ENCODE results near the gene SDR9C7. TPM values are rescaled to one million over a fixed set of nuclear protein-coding genes. Genes with fewer than 3 reads are reported as not detected.
"Not testable (repeated sequence)": the region's sequence is repeated elsewhere in the genome, so short reads cannot be mapped to it uniquely, and the experiment has no call there.

The SDR9C7 gene
- polyA plus RNA-seq, 2 of the 4 experiments (the other 2 are of a cell fraction): not detected

GRCh38 chr12:56914256-56914655 is 20.0 kb downstream of the SDR9C7 start (continued):
- no peak for TF ChIP-seq ZSCAN20 (CRISPR knock-in tag; IDR thresholded peaks at IDR 0.05)
- no peak for TF ChIP-seq RAD21 (conservative IDR thresholded peaks at IDR 0.05 in 1 of 2, IDR thresholded peaks at IDR 0.05 in 1 of 2)
- no peak for TF ChIP-seq ESRRA (IDR thresholded peaks at IDR 0.05; ENCODE audit: borderline replicate concordance, low read length)
- TF ChIP-seq, protein P1, sequence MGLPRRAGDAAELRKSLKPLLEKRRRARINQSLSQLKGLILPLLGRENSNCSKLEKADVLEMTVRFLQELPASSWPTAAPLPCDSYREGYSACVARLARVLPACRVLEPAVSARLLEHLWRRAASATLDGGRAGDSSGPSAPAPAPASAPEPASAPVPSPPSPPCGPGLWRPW (IDR thresholded peaks at IDR 0.05): no peak
- no peak for TF ChIP-seq FOXS1 (CRISPR knock-in tag; IDR thresholded peaks at IDR 0.05)
- TF ChIP-seq FOSL2 (IDR thresholded peaks at IDR 0.05): no peak
- TF ChIP-seq FOSL2 (CRISPR knock-in tag; IDR thresholded peaks at IDR 0.05): no peak
- TF ChIP-seq TFCP2L1 (CRISPR knock-in tag; IDR thresholded peaks at IDR 0.05): no peak
- TF ChIP-seq CHD4 (IDR thresholded peaks at IDR 0.05; ENCODE audit: borderline replicate concordance): no peak
- no peak for TF ChIP-seq JUN (IDR thresholded peaks at IDR 0.05)

DNA sequence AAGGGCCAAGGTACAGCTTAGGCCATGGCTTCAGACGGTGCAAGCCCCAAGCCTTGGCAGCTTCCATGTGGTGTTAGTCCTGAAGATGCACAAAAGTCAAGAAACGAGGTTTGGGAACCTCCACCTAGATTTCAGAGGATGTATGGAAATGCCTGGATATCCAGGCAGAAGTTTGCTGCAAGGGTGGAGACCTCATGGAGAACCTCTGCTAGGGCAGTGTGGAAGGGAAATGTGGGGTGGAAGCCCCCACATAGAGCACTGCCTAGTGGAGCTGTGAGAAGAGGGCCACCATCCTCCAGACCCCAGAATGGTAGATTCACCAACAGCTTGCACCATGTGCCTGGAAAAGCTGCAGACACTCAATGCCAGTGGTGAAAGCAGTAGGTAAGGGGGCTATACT is 24.8 kb downstream of the SDR9C7 start:
- WGBS (ENCODE audit: missing lambda C conversion rate): 5% methylated on average over 2 of the region's 2 CpGs
- FAIRE-seq; H3K27ac ChIP-seq; H3K4me3 ChIP-seq; POLR2A ChIA-PET; DNase-seq (ENCODE audit: low read depth in 1 of 2, low spot score in 1 of 2); H3K4me1 ChIP-seq; ATAC-seq; H3K4me2 ChIP-seq: not testable (repeated sequence)
- CTCF ChIA-PET: interaction anchor here (0.7 kb wide), 1 partner anchor 9 kb away, joined by 4 read pairs; no protein-coding TSS in a partner anchor
- H3K9me3 ChIP-seq: peaks cover 27% of the 10 kb centered on the region
- peak; percentile 19 for TF ChIP-seq ZFP36 (IDR thresholded peaks at IDR 0.05; ENCODE audit: borderline replicate concordance, partially characterized antibody)

DNA sequence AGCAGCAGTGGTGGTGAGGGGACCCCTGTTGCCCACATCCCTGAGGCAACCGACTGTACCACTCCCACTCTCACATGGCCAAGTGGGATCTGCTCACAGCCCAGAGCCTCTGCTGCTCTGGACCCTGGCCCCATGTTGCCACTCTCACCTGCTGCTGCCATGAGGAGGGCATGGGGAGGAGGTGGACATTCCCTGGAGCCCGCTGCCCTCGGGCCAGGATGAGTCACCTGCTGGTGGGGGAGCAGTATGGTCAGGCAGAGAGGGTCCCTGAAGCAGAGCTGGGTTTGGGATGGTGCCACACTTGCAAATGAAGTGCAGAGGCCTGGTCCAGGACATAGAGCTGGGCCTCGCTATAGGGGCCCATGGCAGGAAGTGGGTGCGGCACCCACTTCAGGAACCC is 26.1 kb downstream of the SDR9C7 start:
- Histone ChIP-seq H3K4me1 (no peaks in the 10 kb centered on the region), H3K9me3 (peaks cover 27% of the 10 kb centered on the region), H3K27ac (no peak overlapping the region), H3K4me2 (no peak overlapping the region), H3K4me3 (no peak overlapping the region)
- TF ChIP-seq TP53 (CRISPR knock-in tag; IDR thresholded peaks at IDR 0.05) (no peak), NR3C1 (IDR thresholded peaks at IDR 0.05) (no peak), EHMT2 (IDR thresholded peaks at IDR 0.05; ENCODE audit: low read depth) (no peak), POLR2A (IDR thresholded peaks at IDR 0.05; ENCODE audit: low read length) (no peak), EP300 (IDR thresholded peaks at IDR 0.05) (no peak), NPAS2 (CRISPR knock-in tag; IDR thresholded peaks at IDR 0.05; ENCODE audit: borderline replicate concordance) (no peak), TFCP2L1 (CRISPR knock-in tag; IDR thresholded peaks at IDR 0.05) (no peak), FOSB (CRISPR knock-in tag; IDR thresholded peaks at IDR 0.05) (no peak), RCOR1 (IDR thresholded peaks at IDR 0.05; ENCODE audit: low read depth, low read length) (no peak), EHF (CRISPR knock-in tag; IDR thresholded peaks at IDR 0.05) (no peak), ZNF302 (CRISPR knock-in tag; IDR thresholded peaks at IDR 0.05) (no peak), FOXS1 (CRISPR knock-in tag; IDR thresholded peaks at IDR 0.05) (no peak), HOXB5 (CRISPR knock-in tag; IDR thresholded peaks at IDR 0.05) (no peak), HEYL (CRISPR knock-in tag; IDR thresholded peaks at IDR 0.05) (no peak), ESRRA (IDR thresholded peaks at IDR 0.05; ENCODE audit: borderline replicate concordance, low read length) (no peak), FOSL2 (IDR thresholded peaks at IDR 0.05) (no peak), FOSL2 (CRISPR knock-in tag; IDR thresholded peaks at IDR 0.05) (no peak), NFE2L2 (conservative IDR thresholded peaks at IDR 0.05; ENCODE audit: low read length) (no peak), ZC3H11A (IDR thresholded peaks at IDR 0.05) (no peak)
- TF ChIP-seq, protein P2, sequence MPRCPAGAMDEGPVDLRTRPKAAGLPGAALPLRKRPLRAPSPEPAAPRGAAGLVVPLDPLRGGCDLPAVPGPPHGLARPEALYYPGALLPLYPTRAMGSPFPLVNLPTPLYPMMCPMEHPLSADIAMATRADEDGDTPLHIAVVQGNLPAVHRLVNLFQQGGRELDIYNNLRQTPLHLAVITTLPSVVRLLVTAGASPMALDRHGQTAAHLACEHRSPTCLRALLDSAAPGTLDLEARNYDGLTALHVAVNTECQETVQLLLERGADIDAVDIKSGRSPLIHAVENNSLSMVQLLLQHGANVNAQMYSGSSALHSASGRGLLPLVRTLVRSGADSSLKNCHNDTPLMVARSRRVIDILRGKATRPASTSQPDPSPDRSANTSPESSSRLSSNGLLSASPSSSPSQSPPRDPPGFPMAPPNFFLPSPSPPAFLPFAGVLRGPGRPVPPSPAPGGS (IDR thresholded peaks at IDR 0.05): no peak
- ATAC-seq (no peak), DNase-seq (ENCODE audit: low read depth in 1 of 2, low spot score in 1 of 2) (no peak), FAIRE-seq (no peak)
- WGBS (ENCODE audit: missing lambda C conversion rate): 29% methylated on average over 4 of the region's 5 CpGs
- ChIA-PET CTCF (interaction anchor here (0.5 to 1.1 kb wide), 2 partner anchors 8 to 116 kb away, joined by 3 to 5 read pairs; no protein-coding TSS in a partner anchor), POLR2A (no interaction called here)

Measured in A549 (cell line).